ENCODE measurements around the gene TRMT2B. TPM values are rescaled to one million over a fixed set of nuclear protein-coding genes. Genes with fewer than 3 reads are reported as not detected.

The TRMT2B gene
- total and polyA plus RNA-seq, 2 experiments from 2014 or later, result 5.4 to 18.6 TPM

DNA sequence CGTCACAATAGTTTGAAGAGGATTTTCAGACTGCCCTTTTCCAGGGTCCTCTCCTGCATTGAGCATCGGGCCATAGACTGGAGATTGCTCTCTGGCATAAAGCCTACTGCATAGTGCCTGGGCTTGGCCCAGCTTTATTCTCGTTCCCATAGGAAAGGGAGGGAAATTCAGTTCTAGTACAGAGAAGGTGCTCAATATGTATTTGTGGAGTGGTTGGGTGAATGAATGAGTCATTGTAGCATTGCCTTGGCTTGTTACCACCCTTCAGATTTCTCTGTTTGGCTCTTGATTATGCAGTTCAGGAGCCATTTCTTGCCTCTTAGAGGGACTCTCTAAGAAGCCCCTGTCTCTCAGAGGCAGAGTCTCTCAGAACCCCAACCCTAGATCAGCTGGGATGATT lies 29.3 kb upstream of the TRMT2B start:
- no peak overlapping the region for H3K4me2 ChIP-seq
- no peaks in the 10 kb centered on the region for H3K79me2 ChIP-seq (replicated peaks; ENCODE audit: insufficient read depth)
- H3K36me3 ChIP-seq (ENCODE audit: insufficient read depth), result no peaks in the 10 kb centered on the region
- H3K9me3 Mint-ChIP-seq, result no peaks in the 10 kb centered on the region
- no peak for DNase-seq (ENCODE audit: low spot score)
- TF ChIP-seq ZNF462 (CRISPR knock-in tag; IDR thresholded peaks at IDR 0.05) (no peak), EZH2phosphoT487 (IDR thresholded peaks at IDR 0.05; ENCODE audit: unreplicated experiment) (no peak), JUNB (IDR thresholded peaks at IDR 0.05; ENCODE audit: unreplicated experiment) (no peak), NANOG (IDR thresholded peaks at IDR 0.05; ENCODE audit: borderline replicate concordance) (no peak), STAT1 (IDR thresholded peaks at IDR 0.05; ENCODE audit: unreplicated experiment) (no peak), ETS1 (IDR thresholded peaks at IDR 0.05) (no peak), ZNF331 (CRISPR knock-in tag; IDR thresholded peaks at IDR 0.05; ENCODE audit: low read depth) (no peak), POLR2AphosphoS5 (IDR thresholded peaks at IDR 0.05; ENCODE audit: low read depth) (no peak), ZNF114 (CRISPR knock-in tag; IDR thresholded peaks at IDR 0.05) (no peak), CREB1 (CRISPR knock-in tag; IDR thresholded peaks at IDR 0.05; ENCODE audit: low read depth) (no peak), EZH2 (IDR thresholded peaks at IDR 0.05; ENCODE audit: low read depth, unreplicated experiment) (no peak)
- TF ChIP-seq, protein P1, sequence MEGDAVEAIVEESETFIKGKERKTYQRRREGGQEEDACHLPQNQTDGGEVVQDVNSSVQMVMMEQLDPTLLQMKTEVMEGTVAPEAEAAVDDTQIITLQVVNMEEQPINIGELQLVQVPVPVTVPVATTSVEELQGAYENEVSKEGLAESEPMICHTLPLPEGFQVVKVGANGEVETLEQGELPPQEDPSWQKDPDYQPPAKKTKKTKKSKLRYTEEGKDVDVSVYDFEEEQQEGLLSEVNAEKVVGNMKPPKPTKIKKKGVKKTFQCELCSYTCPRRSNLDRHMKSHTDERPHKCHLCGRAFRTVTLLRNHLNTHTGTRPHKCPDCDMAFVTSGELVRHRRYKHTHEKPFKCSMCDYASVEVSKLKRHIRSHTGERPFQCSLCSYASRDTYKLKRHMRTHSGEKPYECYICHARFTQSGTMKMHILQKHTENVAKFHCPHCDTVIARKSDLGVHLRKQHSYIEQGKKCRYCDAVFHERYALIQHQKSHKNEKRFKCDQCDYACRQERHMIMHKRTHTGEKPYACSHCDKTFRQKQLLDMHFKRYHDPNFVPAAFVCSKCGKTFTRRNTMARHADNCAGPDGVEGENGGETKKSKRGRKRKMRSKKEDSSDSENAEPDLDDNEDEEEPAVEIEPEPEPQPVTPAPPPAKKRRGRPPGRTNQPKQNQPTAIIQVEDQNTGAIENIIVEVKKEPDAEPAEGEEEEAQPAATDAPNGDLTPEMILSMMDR (conservative IDR thresholded peaks at IDR 0.05; ENCODE audit: low read depth in 2 of 2), result no peak
- TF ChIP-seq, protein P2, sequence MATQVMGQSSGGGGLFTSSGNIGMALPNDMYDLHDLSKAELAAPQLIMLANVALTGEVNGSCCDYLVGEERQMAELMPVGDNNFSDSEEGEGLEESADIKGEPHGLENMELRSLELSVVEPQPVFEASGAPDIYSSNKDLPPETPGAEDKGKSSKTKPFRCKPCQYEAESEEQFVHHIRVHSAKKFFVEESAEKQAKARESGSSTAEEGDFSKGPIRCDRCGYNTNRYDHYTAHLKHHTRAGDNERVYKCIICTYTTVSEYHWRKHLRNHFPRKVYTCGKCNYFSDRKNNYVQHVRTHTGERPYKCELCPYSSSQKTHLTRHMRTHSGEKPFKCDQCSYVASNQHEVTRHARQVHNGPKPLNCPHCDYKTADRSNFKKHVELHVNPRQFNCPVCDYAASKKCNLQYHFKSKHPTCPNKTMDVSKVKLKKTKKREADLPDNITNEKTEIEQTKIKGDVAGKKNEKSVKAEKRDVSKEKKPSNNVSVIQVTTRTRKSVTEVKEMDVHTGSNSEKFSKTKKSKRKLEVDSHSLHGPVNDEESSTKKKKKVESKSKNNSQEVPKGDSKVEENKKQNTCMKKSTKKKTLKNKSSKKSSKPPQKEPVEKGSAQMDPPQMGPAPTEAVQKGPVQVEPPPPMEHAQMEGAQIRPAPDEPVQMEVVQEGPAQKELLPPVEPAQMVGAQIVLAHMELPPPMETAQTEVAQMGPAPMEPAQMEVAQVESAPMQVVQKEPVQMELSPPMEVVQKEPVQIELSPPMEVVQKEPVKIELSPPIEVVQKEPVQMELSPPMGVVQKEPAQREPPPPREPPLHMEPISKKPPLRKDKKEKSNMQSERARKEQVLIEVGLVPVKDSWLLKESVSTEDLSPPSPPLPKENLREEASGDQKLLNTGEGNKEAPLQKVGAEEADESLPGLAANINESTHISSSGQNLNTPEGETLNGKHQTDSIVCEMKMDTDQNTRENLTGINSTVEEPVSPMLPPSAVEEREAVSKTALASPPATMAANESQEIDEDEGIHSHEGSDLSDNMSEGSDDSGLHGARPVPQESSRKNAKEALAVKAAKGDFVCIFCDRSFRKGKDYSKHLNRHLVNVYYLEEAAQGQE (IDR thresholded peaks at IDR 0.05; ENCODE audit: unreplicated experiment), result no peak
- no peaks in the 10 kb centered on the region for H3K27me3 ChIP-seq (ENCODE audit: insufficient read depth)
- no peak for ATAC-seq
- no peaks in the 10 kb centered on the region; the same call in 2 of the 3 replicates for H3K36me3 Mint-ChIP-seq (ENCODE audit: low read depth)
- no peak overlapping the region for H2AFZ ChIP-seq
- no peak overlapping the region for H3K4me3 Mint-ChIP-seq
- H3K27me3 Mint-ChIP-seq (ENCODE audit: insufficient read depth, low read depth, poor library complexity), result peaks cover 12% of the 10 kb centered on the region
- peaks cover 15% of the 10 kb centered on the region for H3K4me1 Mint-ChIP-seq
- H3K9me2 ChIP-seq (ENCODE audit: insufficient read depth), result no peaks in the 10 kb centered on the region
- H3K4me3 ChIP-seq, result no peak overlapping the region
- no peak overlapping the region for H3K27ac Mint-ChIP-seq
- H3K4me1 ChIP-seq (ENCODE audit: insufficient read depth), result peaks cover 8% of the 10 kb centered on the region; the same call in 1 of the 2 replicates
- no peak overlapping the region for H3K27ac ChIP-seq (ENCODE audit: low read depth)
- H3F3A ChIP-seq (replicated peaks; ENCODE audit: low read depth), result no peaks in the 10 kb centered on the region
- no peaks in the 10 kb centered on the region for H4K20me1 ChIP-seq (replicated peaks; ENCODE audit: insufficient read depth)
